Measurements from ENCODE around the gene DNAJC8.
A peak's percentile ranks its signal among the peaks of the same experiment; 100 is the strongest.

DNAJC8 gene

GRCh38 chr1:28205243-28205642 lies 27.6 kb downstream of the DNAJC8 start:
- no peak for DNase-seq (ENCODE audit: low read depth in 2 of 3, low spot score in 2 of 3)

- no peak for DNase-seq (ENCODE audit: low read depth in 2 of 3, low spot score in 2 of 3)
These were observed 32.5 kb downstream of the DNAJC8 start for GRCh38 chr1:28200234-28200873.

- peak; percentile 31 to 54 (median 32) for DNase-seq (ENCODE audit: low read depth in 2 of 3, low spot score in 2 of 3)
These were observed 33.2 kb downstream of the DNAJC8 start for GRCh38 chr1:28199328-28200233.

GRCh38 chr1:28197682-28198415 lies 35.0 kb downstream of the DNAJC8 start:
- DNase-seq (ENCODE audit: low read depth in 2 of 3, low spot score in 2 of 3): no peak

- DNase-seq (ENCODE audit: low read depth in 2 of 3, low spot score in 2 of 3): no peak
These were observed 36.5 kb downstream of the DNAJC8 start for GRCh38 chr1:28196330-28196729.

GRCh38 chr1:28195780-28196179 lies 37.0 kb downstream of the DNAJC8 start:
- DNase-seq (ENCODE audit: low read depth in 2 of 3, low spot score in 2 of 3): no peak

- DNase-seq (ENCODE audit: low read depth in 2 of 3, low spot score in 2 of 3): no peak
These were observed 38.3 kb downstream of the DNAJC8 start for GRCh38 chr1:28194326-28195035.

GRCh38 chr1:28193701-28194161 lies 39.1 kb downstream of the DNAJC8 start:
- no peak for DNase-seq (ENCODE audit: low read depth in 2 of 3, low spot score in 2 of 3)

- DNase-seq (ENCODE audit: low read depth in 2 of 3, low spot score in 2 of 3): no peak
These were observed 41.7 kb downstream of the DNAJC8 start for GRCh38 chr1:28190996-28191645.

- no peak for DNase-seq (ENCODE audit: low read depth in 2 of 3, low spot score in 2 of 3)
These were observed 42.4 kb downstream of the DNAJC8 start for GRCh38 chr1:28190337-28190979.

- DNase-seq (ENCODE audit: low read depth in 2 of 3, low spot score in 2 of 3): no peak
These were observed 47.8 kb downstream of the DNAJC8 start for GRCh38 chr1:28185071-28185470.

GRCh38 chr1:28180306-28181305 lies 52.2 kb downstream of the DNAJC8 start:
- DNase-seq (ENCODE audit: low read depth in 2 of 3, low spot score in 2 of 3): no peak

GRCh38 chr1:28178690-28179485 lies 53.9 kb downstream of the DNAJC8 start:
- DNase-seq (ENCODE audit: low read depth in 2 of 3, low spot score in 2 of 3): no peak

- DNase-seq (ENCODE audit: low read depth in 2 of 3, low spot score in 2 of 3): no peak
These were observed 56.0 kb downstream of the DNAJC8 start, which contains the start of gene PTAFR for GRCh38 chr1:28176492-28177470. Gene PTAFR (minus strand): TSS chr1:28176690. CDS start chr1:28151021, 25,669 bp downstream.

- DNase-seq (ENCODE audit: low read depth in 2 of 3, low spot score in 2 of 3): no peak
These were observed 56.8 kb downstream of the DNAJC8 start for GRCh38 chr1:28175955-28176485.

GRCh38 chr1:28173980-28174297 lies 58.9 kb downstream of the DNAJC8 start:
- DNase-seq (ENCODE audit: low read depth in 2 of 3, low spot score in 2 of 3): no peak
